Measurements from ENCODE around the gene ANTXRL.
"Not testable (repeated sequence)": the region's sequence is repeated elsewhere in the genome, so short reads cannot be mapped to it uniquely, and the experiment has no call there.

The ANTXRL gene

DNA sequence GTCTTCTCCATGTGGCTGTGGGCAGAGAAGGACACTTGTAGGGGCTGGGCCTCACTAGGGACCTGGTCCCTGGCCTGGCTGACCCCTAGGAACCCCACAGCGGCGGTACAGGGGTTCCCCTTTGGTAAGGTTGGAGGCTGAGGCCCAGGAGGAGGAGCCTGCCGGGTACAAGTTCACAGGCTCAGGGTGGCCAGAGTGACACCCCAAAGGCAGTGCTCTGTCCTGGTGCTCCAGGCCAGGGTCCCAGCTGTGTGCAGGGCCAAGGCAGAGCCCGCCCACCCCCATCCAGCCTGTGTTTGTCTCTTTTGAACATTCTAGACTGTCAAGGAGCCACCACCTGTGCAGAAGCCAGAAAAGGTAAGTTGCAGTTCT, 23.3 kb downstream of the ANTXRL start:
- no peak for DNase-seq

DNA sequence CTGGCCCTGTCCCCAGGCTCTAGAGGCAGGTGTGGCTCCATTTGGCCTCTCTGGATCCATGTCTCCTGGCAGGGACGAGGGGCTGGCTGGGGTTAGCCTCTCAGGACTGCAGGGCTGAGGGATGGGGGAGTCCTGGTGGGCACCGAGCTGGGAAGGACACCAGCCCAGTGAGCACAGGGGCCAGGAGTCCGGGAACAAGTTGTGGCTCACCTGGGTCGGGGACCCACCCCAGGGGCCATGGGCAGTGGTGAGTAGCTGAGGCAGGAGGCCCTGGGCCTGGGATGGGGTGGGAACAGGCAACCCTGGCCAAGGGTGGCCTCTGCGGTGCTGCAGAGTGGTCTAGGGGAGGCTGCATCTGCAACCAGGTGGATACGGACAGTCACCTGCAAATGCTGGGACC, 24.1 kb downstream of the ANTXRL start:
- DNase-seq = no peak

DNA sequence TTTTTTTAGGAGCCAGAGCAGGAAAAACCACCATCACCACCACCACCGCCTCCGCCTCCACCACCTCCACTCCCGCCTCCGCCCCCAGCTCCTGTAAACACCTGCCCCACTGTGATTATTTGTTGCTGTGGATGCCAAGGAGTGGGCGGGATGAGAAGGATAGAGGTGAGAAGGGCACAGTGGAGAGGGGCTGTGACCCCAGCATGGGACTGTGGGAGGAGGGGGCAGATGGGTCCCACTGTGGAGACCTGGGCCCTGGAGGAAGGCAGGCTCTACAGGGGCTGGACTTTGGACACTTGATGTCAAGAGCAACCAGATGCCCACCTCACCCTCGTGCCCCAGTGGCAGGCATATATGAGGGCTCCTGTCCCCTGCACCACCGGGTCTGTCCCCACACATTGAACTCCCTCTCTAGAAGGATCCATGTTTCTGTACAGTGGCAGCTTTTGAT, 24.7 kb downstream of the ANTXRL start:
- no peak for DNase-seq

DNA sequence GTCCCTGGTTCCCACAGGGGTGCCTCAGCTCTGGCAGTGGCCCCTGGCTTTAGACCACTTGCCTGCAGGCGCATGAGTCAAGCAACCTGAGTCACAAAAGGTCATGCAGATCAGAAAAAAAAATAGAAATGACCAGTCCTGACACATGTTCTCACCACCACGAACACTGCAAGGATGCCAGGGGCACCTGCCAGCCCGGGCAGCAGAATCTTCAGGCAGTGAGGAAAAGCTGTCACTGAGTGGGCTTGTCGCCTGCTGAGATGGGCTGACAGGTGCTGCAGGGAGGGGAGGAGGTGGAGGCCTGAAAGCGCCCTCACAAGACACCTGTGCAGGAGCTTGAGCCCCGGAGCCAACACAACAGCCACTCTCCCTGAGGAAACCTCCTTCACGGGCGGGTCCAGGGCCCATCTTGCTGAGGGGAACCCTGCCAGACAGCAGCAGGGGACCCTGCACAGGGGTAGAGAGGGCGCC, 25.2 kb downstream of the ANTXRL start:
- not testable (repeated sequence) for DNase-seq

DNA sequence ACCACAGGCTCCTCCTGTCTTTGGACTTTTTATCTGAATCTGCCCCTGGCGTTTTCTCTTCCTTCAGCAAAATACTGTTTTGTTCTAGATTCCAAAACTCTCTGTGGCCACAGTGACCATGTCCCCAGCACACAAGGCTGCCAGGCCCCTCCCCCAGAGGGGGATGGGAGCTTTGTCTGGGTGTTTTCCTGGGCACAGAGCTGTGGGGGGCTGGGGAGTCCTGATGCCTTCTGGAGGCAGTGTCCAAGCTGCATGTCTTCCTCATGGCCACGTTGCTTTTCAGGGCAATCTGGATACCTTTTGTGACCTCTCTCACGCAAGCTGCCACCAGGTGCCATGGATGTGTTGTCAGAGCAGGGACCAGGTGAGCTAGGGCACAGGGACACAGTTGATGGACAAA, 26.2 kb downstream of the ANTXRL start:
- no peak for DNase-seq

DNA sequence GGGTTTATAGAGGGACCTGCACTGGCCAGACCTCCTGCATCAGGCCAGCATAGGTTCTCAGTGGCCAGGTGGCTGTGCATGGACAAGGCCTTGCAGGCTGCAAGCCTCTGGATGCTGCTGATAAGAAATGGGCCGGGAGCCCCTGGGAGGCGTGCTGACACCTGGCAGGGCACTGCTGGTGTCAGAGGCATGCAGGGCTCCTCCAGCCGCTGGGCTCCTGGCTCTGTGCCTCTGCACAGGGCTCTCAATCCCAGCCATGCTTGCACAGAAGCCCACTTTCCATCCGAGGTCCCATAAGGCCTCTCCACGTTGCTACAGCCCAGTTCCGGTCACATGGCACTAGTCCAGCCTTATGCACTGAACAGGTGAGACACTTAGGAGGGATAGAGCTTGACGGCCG, 27.3 kb downstream of the ANTXRL start:
- no peak for DNase-seq

DNA sequence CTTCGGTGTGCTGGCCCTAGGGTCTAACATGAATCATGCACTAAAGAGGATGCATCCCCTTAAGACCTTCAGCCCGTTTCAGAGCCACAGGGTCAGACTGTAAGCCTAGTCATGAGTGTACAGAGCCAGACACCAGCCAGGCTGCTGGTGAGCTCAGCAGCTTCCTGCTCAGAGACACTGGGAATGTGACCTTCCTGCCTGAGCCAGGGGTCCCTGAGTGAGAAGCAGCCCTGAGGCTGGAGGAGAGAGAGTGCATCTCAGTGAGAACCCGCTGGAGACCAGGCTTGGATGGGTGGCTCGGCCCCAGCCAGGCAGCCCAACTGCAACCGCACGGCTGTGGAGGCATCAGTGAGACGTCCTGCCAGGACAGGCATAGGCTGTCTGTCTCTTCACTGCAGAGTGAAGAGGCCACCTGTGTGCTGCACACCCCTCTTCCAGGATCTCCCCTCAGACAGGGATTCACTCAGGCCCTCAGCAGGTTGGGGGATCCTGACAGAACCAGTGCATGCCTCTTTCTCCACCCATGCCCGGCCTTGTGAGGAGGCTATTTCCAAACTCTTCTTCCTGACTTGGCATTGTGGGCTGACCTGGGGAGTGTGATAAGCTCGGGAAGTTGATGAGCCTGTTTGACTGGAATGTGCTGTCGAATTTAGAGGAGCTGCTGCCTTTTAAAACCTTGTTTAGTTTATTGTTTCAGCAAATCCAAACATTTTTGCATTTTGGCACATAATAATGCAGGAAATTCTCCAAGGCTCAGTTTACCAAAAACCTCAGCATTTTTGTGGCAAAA, 28.5 kb downstream of the ANTXRL start:
- not testable (repeated sequence) for DNase-seq

DNA sequence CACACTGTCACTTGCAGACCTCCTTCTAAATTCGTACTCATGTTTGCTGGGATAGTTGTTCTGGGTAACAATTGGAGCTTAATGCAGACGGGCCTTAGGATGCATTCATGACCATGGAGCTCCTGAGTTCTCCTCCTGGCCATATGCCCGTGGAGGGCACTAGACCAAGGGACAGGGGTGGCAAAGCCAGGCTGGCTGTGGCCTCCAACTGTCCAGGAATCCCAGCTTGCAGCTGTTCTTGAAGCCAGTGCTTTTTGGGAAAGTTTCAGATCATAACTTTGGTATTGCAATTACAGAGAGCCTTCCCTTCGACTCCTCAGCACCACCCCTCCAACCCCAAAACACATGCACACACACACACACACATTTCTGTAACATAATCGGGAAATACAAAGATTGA, 30.6 kb downstream of the ANTXRL start:
- DNase-seq = no peak

DNA sequence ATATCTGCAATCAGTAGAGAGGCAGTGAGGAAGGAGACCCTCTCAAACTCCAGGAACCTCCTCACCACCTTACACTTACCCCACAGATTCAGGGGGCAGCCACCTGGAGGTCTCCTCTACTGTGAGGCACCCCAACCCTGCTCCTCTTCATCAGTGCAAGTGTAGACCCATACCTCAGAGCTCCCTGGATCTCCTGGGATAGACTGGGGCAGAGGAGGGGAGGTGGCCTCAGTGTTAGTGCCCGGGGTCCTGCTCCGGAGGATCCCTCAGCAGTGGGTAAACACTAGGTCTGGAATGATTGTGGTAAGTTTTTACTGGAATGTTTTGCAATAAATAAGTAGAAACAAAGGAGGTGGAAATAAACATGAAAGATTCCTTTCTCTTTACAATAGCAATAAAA, 31.1 kb downstream of the ANTXRL start:
- no peak for DNase-seq

DNA sequence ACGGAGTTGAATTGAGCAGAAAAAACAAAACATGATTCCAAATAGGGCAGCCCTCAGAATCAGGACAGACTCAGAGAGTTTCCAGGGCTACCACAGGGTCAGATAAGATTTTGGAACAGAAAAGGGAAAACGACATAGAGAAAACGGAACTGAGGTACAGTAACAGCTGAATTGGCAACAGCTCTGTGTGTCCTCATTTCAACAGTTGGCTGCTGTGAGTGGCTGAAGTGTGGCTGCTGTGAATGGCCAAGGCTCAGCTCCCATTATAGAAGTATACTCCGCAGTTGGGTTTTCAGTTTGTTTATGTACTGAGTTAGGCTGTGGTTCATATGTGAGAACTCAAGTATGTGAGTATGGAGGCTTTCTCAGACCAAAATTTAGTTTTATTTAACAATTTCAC, 32.0 kb downstream of the ANTXRL start:
- DNase-seq = no peak

DNA sequence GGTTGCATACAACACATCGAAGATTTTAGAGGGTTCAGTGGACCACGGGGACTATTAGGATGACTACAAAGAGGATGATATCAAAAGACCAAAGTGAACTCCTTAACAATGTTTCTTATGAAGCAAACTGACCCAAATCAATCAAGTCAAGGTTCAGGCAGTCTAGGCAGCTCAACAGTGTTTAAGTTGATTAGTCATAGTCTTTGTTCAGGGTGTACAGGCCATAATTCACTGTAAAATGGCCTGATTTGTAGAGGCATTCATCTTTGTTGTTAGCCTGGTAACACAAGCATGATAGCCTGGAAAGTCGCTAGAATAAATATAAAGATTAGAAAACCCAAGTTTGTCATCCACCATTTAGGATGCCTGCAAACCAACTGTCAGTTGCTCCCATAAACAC, 32.6 kb downstream of the ANTXRL start:
- no peak for DNase-seq

DNA sequence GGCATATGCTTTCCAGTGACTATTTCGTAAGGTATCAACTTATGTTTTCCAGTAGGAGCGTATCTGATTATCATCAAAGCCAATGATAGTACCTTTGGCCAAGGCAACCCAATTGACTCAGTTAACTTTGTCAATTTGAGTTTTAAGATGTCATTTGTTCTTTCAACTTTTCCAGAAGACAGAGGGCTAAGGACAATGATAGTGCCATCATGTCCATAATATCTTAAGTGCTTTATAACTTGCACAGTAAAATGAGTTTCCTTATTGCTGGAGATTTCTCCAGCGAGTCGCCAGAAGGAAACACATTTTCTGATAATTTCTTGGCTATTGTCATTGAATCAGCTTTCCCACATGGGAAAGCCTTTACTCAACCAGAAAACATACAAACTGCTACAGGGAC, 35.0 kb downstream of the ANTXRL start:
- no peak for DNase-seq

DNA sequence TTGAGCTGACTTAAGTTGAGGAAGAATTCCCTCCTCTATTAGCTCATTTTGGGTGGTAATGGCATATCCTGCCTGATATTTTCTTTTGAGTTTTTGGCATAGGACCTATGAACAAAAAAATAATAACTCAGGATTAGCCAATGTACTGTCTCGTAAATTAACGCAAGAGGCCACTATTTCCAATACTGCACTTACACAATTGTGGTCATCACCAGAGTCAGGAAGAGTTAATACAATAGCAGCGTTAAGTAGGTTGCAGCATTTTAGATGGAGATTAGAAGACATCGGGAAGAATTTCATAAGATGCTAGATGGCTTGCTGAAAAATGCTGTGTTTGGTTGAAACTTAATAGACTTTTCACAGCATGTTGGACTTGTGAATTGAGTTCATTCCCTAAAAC, 36.4 kb downstream of the ANTXRL start:
- DNase-seq = no peak

DNA sequence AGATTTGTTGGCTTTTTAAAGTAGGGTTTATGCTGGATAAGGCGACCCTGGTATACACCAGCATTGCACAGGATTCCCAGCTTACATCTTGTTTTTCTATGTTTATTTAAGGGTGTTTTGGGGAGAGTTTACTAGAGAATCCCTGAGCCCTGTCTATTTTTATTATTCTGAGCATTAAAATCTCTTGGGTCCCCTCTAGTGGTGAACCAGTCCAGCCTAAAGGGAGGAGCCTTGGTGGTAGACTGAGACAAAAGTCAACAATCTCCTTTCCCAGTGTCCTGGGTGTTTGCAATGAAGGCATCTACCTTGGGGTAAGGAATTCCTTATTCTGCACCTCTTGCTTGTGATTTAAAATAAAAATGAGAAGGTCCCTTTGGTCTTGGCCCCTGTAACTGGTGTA, 38.2 kb downstream of the ANTXRL start:
- no peak for DNase-seq

DNA sequence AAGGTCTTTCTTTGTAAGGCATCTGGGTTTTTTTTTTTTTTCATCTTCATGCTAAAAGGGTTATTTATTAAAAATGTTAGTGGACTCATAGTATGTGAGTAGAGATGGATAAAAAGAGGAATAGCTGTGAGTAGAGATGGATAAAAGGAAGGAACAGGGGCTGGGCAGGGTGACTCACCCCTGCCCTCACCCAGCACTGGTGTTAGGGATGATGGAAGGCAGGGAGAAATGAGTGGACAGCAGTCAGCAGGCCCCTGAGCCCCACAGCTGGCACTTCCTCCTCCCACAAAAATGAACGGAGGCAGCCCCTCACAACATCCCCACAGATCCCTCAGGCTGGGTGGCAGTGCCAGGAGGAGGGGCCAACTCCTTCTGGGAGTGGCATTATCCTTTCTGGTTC, 39.3 kb downstream of the ANTXRL start:
- no peak for DNase-seq

DNA sequence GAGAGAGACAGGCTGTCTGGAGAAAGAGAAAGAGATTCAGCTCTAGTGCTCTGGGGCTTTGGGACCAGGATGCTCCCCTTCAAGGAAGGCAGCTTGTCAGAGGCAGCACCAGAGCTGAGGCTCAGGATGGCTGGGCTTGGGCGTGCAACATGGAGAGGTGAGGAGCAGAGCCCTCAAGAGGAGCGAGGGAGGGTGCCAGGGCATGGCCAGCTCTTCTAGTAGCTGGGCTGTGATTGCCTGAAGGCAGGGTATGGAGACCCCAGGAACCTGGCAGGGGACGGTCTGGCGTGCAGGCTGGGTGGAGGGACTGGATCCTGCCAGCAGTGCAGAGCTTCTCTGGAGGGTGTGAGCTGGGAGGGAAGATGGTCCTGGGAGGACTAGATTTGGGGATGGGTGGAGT, 40.2 kb downstream of the ANTXRL start:
- DNase-seq = no peak

DNA sequence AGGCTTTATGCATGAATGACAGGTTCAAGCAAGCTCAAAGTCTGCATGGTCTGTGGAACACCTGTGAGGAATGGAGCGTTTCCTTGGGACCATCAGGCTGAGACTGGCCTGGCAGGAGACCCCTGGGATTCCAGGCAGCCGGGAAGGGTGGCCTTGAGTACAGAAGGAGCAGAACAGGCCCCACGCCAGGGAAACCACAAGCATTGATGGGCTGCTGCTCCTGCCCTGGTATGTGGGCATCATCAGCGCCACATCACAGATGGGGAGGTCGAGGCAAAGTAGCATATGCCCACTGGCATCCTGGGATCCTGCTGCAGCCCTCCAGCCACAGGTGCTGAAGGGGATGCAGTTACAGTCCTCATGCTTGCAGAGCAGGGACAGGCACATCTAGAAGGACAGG, 40.9 kb downstream of the ANTXRL start:
- no peak for DNase-seq

DNA sequence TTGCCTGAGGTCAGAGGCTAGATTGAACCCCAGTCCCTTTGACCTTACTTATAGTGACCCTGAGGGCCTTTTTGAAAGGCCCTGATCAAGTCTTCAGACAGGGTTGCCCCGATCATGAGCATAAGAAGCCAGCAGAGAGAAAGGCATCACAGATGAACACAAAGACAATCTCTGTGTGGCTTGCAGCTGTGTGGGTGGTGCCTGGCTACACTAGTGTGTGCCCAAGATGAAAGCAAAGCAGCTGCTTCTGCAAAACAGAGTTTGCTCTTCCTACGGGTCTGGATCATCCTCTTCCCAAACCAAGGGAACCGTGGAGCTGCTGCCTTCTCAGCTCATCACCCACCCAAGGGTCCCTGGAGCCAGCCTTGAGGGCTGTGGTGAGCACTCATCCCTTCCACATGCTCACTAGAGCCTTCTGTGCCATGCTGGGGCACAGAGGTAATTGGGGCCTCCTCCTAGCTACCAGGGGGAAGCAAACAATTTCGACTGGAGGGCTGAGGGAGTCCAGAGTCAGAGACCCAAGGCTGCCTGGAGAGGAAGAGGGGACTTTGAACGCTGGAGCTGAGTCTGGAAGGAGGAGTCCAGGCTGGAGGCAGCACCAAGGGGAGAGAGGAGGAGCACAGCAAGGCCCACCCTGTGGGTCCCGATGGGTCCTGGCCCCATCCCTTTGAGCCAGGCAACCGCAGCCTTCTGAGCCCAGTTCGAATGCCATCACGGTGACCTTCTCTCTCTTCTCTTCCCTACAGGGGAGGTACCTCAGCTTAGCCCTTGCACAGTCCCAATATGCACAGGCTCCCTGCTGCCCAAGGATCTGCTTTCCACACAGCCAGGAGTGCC, 42.3 kb downstream of the ANTXRL start:
- no peak for DNase-seq

DNA sequence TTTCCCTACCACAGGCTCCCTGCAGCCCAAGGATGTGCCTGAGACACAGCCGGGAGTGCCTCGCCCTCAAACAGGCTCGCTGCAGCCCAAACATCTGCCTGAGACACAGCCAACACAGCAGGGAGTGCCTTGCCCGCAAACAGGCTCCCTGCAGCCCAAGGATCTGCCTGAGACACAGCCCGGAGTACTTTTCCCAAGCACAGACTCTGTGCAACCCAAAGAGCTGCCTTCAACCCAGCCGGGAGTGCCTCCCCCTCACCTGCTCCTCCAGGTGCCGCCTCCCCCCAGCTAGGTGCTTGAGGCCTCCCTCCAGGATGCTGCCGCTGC, 42.9 kb downstream of the ANTXRL start:
- DNase-seq = no peak

DNA sequence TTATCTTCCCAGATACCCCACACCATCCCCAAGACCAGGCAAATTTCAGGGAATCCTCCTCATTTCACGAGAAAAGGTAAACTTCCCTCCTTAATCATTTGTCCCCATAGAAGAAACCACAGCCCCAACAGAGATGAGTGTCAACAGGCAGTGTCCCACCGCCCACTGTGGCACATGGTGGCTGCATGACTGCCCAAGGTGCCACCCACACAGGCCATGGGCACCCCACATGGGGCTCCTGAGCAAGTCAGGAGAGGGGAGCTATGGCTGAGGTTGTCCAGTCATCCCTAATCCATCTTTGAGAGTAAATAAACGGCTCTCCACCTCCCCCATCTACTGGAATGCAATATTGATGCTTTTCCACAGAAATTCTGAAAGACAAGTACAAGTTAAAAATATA, 44.1 kb downstream of the ANTXRL start:
- DNase-seq = no peak

DNA sequence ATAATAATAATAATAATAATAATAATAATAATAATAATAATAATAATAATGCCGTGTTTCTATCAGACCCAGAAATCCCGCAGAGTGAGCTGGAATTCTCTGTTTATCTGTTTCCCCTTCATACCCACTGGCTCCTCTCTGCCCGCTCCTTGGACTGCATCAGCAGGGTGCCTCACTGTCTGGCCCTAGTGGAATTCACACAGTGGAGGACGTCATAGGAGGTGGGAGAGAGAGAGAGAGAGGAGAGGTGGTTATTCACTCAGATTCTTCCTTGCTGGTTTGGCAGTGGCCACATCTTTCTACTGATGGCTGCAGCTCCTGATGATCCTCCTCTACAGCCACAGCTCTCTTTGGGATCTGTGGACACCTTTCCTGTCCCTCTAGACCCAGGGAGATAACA, 78.7 kb downstream of the ANTXRL start:
- DNase-seq = not testable (repeated sequence)

DNA sequence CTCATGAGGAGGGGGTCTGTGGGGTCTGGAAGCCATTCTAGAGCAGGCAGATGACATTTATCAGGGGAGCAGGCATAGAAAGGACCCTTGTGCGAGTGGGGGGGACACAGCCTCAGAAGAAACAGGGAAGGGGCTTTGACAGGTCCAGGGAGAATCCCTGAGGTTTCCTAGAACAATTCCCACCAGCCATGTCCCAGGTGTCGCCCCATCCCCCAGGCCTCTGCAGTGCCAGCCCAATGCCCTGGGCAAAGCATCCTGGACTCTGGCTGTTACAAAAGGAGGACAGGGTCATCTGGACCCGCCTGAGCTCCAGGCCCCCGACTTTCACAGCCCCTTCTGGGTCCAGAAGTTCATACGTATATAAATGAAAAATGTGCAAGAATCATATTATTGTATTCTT, 80.4 kb downstream of the ANTXRL start:
- not testable (repeated sequence) for DNase-seq

DNA sequence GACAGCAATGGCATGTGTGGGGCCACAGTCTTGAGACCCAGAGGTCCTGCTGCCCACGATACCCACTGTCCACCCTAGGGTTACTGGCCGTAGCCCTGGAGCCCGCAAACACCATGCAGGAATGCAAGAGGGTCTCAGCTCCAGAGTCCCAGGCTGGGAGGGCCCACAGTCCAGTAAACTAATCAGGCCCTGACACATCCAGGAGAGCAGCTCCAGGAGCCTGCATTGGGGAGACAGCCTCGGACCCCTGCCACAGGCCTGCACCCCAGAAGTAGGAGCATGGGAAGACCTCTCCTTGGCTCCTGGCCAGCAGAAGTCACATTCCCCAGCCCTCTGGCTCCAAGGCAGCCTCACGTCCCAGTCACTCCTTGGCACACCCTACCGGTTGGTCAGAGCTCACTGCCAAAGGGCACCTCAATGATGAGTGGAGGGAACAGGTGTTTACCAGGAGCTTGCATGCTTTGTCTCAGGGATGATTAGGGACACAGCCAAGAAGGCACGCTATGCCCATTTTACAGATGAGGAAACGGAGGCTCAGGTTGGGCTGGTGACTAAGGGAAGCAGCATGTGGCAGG, 81.0 kb downstream of the ANTXRL start:
- not testable (repeated sequence) for DNase-seq

DNA sequence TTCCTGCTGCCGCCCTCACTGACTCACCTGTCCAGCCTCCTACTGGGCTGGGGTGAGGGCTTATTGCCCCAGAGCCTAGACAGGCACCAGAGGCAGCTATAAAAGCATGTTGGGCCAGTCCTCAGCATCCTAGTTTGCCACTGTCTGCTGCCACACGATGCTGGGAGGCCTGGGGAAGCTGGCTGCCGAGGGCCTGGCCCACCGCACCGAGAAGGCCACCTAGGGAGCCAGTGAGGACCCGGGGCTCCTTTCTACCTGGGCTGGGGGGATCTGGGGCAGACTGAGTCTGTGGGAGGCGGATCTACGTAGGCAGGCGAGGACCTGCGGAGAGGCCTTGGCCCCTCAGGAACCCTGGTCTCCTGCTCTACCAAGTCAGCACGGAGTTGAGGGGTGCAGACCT, 82.2 kb downstream of the ANTXRL start:
- DNase-seq = not testable (repeated sequence)

Data from NCI-H1694 (cell line).